Left ventricle myocardium superior (tissue), 1 donor: ENCODE results near the gene CCN6. TPM values are rescaled to one million over a fixed set of nuclear protein-coding genes. Genes with fewer than 3 reads are reported as not detected.

ENCODE experiments used
- ATAC-seq: fragments of 200-7000 bp; cut with Tn5 transposase; one replicate; pipeline ENCODE4 v1.9.1; 2020; ENCODE audit warnings: mild to moderate bottlenecking, moderate library complexity
- DNase-seq: peaks from one replicate; pipeline ENCODE4 v3.0.0-alpha.2; 2020
- intact Hi-C: fragments of 100-400 bp; cut with micrococcal nuclease; formaldehyde crosslinking; loops from one replicate; pipeline ENCODE4 v1.11.0; 2022
- long read RNA-seq: library from polyadenylated mRNA; unstranded; transcript quantifications from one replicate; pipeline ENCODE4 v2.0.0, GENCODE V29; 2021
- total RNA-seq: library from RNA; stranded (reverse); fragmentation: NEBNext Ultra II Directional; extraction: Animal tissue kit (Norgen Biotek cat#: 25700); gene quantifications from one replicate; pipeline ENCODE4 v1.2.1, GENCODE V29; 2021
- donor health status: DM: no; HTN: yes; CAD: no; lungs with severe emphysema.

CCN6 gene
- not detected for total RNA-seq
- long read RNA-seq, result 0 reads

GRCh38 chr6:112054001-112054400 is at the start of gene CCN6:
Gene CCN6 (plus strand): TSS chr6:112054104. CDS start chr6:112054358, 254 bp downstream.
- ATAC-seq (no peak), DNase-seq (no peak)
- intact Hi-C loops, result no loop called here

- ATAC-seq (peak; percentile 73), DNase-seq (peak; percentile 42)
- intact Hi-C loops, result no loop called here
Measured at GRCh38 chr6:112004201-112005012, 49.5 kb upstream of the CCN6 start.

GRCh38 chr6:112005013-112005371 is 48.9 kb upstream of the CCN6 start:
- DNase-seq (peak; percentile 47), ATAC-seq (peak; percentile 79)
- intact Hi-C loops, result no loop called here

- ATAC-seq, result peak; percentile 51
Measured at GRCh38 chr6:112007254-112007653, 46.6 kb upstream of the CCN6 start.

GRCh38 chr6:112007805-112008204 is 46.1 kb upstream of the CCN6 start:
- DNase-seq (peak; percentile 34), ATAC-seq (peak; percentile 30)
- intact Hi-C loops, result no loop called here

More at GRCh38 chr6:112007254-112007653, 46.6 kb upstream of the CCN6 start:
- no peak for DNase-seq
- intact Hi-C loops, result no loop called here

- DNase-seq, result no peak
- intact Hi-C loops, result no loop called here
- ATAC-seq, result no peak
Measured at GRCh38 chr6:112008482-112008881, 45.4 kb upstream of the CCN6 start.

- intact Hi-C loops, result no loop called here
- DNase-seq (no peak), ATAC-seq (no peak)
Measured at GRCh38 chr6:112010328-112010727, 43.6 kb upstream of the CCN6 start.

GRCh38 chr6:112013051-112013450 is 40.9 kb upstream of the CCN6 start:
- intact Hi-C loops, result no loop called here
- no peak for ATAC-seq

GRCh38 chr6:112014483-112014882 is 39.4 kb upstream of the CCN6 start:
- ATAC-seq, result peak; percentile 28
- intact Hi-C loops, result no loop called here
- DNase-seq, result no peak

More at GRCh38 chr6:112013051-112013450, 40.9 kb upstream of the CCN6 start:
- no peak for DNase-seq

GRCh38 chr6:112015725-112016124 is 38.2 kb upstream of the CCN6 start:
- DNase-seq (no peak), ATAC-seq (no peak)
- intact Hi-C loops, result no loop called here

GRCh38 chr6:112016320-112016719 is 37.6 kb upstream of the CCN6 start:
- ATAC-seq, result peak; percentile 54
- peak; percentile 36 for DNase-seq
- intact Hi-C loops, result no loop called here

GRCh38 chr6:112017169-112017568 is 36.7 kb upstream of the CCN6 start:
- intact Hi-C loops, result no loop called here
- ATAC-seq, result no peak
- DNase-seq, result no peak

- ATAC-seq (no peak), DNase-seq (no peak)
- intact Hi-C loops, result no loop called here
Measured at GRCh38 chr6:112017760-112018537, 36.0 kb upstream of the CCN6 start.

GRCh38 chr6:112018619-112019416 is 35.1 kb upstream of the CCN6 start:
- DNase-seq, result peak; percentile 67
- intact Hi-C loops, result no loop called here
- peak; percentile 85 for ATAC-seq

- no peak for DNase-seq
- intact Hi-C loops, result no loop called here
Measured at GRCh38 chr6:112019589-112019988, 34.3 kb upstream of the CCN6 start.

GRCh38 chr6:112021691-112022310 is 32.1 kb upstream of the CCN6 start:
- intact Hi-C loops, result no loop called here
- DNase-seq (no peak), ATAC-seq (no peak)

More at GRCh38 chr6:112019589-112019988, 34.3 kb upstream of the CCN6 start:
- ATAC-seq, result no peak

GRCh38 chr6:112022749-112023148 is 31.2 kb upstream of the CCN6 start:
- DNase-seq, result no peak
- intact Hi-C loops, result no loop called here
- ATAC-seq, result no peak

GRCh38 chr6:112024464-112024863 is 29.4 kb upstream of the CCN6 start:
- intact Hi-C loops, result no loop called here
- ATAC-seq (no peak), DNase-seq (no peak)

GRCh38 chr6:112026933-112027332 is 27.0 kb upstream of the CCN6 start:
- no peak for ATAC-seq
- DNase-seq, result no peak
- intact Hi-C loops, result no loop called here
